HEK293T (cell line): Measurements from ENCODE around the gene KCNJ10.

Experiments used
- ELF4 ChIP-seq: fragments of 450-650 bp; IDR thresholded peaks from 2 replicates; pipeline ENCODE4 v1.6.1; 2017; ENCODE audit warnings: antibody characterized with exemption
- FOXA1 ChIP-seq: fragments of 450-650 bp; IDR thresholded peaks from 2 replicates; pipeline ENCODE4 v1.6.1; 2016; ENCODE audit warnings: mild to moderate bottlenecking
- HDGF ChIP-seq: fragments of 450-650 bp; IDR thresholded peaks from 2 replicates; pipeline ENCODE4 v1.6.1; 2017; ENCODE audit warnings: antibody characterized with exemption, borderline replicate concordance
- NFRKB ChIP-seq: fragments of 450-650 bp; IDR thresholded peaks from 2 replicates; pipeline ENCODE4 v1.6.1; 2016; ENCODE audit warnings: mild to moderate bottlenecking, moderate library complexity
- SP1 ChIP-seq: fragments of 450-650 bp; IDR thresholded peaks from 2 replicates; pipeline ENCODE4 v1.6.1; 2017
- TARDBP ChIP-seq: fragments of 450-650 bp; IDR thresholded peaks from 2 replicates; pipeline ENCODE4 v1.6.1; 2016
- TF ChIP-seq, protein P1 (sequence below): fragments of 450-650 bp; IDR thresholded peaks from 2 replicates; pipeline ENCODE4 v1.6.1; 2016

DNA sequence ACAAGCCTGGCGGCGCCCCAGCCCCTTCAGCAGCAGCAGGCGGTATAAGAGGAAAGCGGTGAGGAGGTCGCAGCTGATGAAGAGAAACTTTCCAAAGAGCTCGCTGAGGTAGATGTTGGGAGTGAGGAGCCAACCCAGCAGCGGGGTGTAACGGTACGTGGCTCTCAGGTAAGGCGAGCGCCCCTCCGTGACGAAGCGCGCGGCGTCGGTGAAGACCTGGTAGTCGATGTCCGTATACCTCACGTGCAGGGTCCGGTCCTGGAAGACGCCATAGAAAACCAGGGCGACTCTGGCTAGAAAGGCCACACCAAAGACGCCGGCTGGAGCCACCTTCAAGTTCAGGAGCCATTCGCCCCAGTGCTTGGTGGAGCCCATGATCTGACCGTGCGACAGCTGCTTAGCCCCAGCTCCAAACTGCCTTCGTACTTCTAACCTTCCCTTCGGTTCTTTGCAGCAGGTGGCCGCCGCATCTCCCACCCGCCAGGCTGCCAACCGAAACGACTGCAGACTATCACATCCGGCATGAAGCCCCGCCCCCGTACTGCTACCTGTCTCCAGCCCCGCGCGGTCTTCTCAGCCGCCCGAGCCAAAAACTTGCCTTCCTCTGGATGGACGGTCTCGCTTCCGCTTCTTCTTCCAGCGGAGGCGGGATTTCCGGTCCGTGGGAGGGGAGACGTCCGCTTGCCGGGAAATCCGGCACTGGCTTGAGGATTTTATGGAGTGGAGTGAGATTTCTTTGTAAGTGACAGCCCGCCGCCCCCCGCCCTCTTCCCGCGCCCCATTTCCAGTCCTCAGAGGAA is 38.4 kb downstream of the KCNJ10 start, which contains the start of gene PIGM:
- TF ChIP-seq TARDBP (no peak), ELF4 (peak; percentile 87), HDGF (no peak), SP1 (no peak), FOXA1 (no peak), NFRKB (no peak)
- TF ChIP-seq, protein P1, sequence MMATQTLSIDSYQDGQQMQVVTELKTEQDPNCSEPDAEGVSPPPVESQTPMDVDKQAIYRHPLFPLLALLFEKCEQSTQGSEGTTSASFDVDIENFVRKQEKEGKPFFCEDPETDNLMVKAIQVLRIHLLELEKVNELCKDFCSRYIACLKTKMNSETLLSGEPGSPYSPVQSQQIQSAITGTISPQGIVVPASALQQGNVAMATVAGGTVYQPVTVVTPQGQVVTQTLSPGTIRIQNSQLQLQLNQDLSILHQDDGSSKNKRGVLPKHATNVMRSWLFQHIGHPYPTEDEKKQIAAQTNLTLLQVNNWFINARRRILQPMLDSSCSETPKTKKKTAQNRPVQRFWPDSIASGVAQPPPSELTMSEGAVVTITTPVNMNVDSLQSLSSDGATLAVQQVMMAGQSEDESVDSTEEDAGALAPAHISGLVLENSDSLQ: peak; percentile 92
